Neural cell (in vitro differentiated cells): ENCODE data around the gene PEAK1. TPM values are rescaled to one million over a fixed set of nuclear protein-coding genes. Genes with fewer than 3 reads are reported as not detected.
A peak's percentile ranks its signal among the peaks of the same experiment; 100 is the strongest.

Experiments used
- H2AFZ ChIP-seq: fragments of 200-600, 300-800 bp; sonication (generic), shearing (Covaris generic); 2 replicates; pipeline ENCODE4 v1.6.0; 2014; ENCODE audit warnings: low read depth, mild to moderate bottlenecking, antibody characterized with exemption, low read length, moderate library complexity
- H3F3A ChIP-seq: fragments of 200-600 bp; shearing (Covaris generic); 2 replicates; pipeline ENCODE4 v1.6.1; 2016; ENCODE audit warnings: mild to moderate bottlenecking, moderate library complexity, mixed read lengths, antibody characterized with exemption, low read length; ENCODE audit not compliant: insufficient read depth, poor library complexity, severe bottlenecking
- H3K27ac ChIP-seq: fragments of 200-600, 300-800 bp; sonication (generic), shearing (Covaris generic); 2 replicates; pipeline ENCODE4 v1.5.1; 2014; ENCODE audit warnings: mild to moderate bottlenecking, low read length, moderate library complexity
- H3K27me3 ChIP-seq: fragments of 300-800, 200-600 bp; sonication (generic), shearing (Covaris generic); 2 replicates; pipeline ENCODE4 v1.6.0; 2014; ENCODE audit warnings: mild to moderate bottlenecking, low read depth, low read length, moderate library complexity; ENCODE audit not compliant: insufficient read depth
- H3K36me3 ChIP-seq: fragments of 300-800, 200-600 bp; sonication (generic), shearing (Covaris generic); 2 replicates; pipeline ENCODE4 v1.5.1; 2014; ENCODE audit warnings: mild to moderate bottlenecking, antibody characterized with exemption, low read length, moderate library complexity; ENCODE audit not compliant: insufficient read depth
- H3K4me2 ChIP-seq: fragments of 300-800, 200-600 bp; sonication (generic), shearing (Covaris generic); 2 replicates; pipeline ENCODE4 v1.6.0; 2014; ENCODE audit warnings: mild to moderate bottlenecking, low read length
- H3K4me3 ChIP-seq: fragments of 300-800, 200-600 bp; sonication (generic), shearing (Covaris generic); 2 replicates; pipeline ENCODE4 v1.5.1; 2014; ENCODE audit warnings: mild to moderate bottlenecking, low read length, moderate library complexity
- H3K79me2 ChIP-seq: fragments of 200-600 bp; shearing (Covaris generic); replicated peaks from 2 replicates; pipeline ENCODE4 v1.6.0; 2014; ENCODE audit warnings: mild to moderate bottlenecking, low read length, moderate library complexity; ENCODE audit not compliant: insufficient read depth
- H3K9ac ChIP-seq: fragments of 300-800, 200-600 bp; sonication (generic), shearing (Covaris generic); 2 replicates; pipeline ENCODE4 v1.6.1; 2016; ENCODE audit warnings: mild to moderate bottlenecking, low read length, mixed read lengths
- H3K9me2 ChIP-seq: fragments of 200-600 bp; shearing (Covaris generic); 2 replicates; pipeline ENCODE4 v1.6.1; 2016; ENCODE audit warnings: mild to moderate bottlenecking, low read length, mixed read lengths; ENCODE audit not compliant: insufficient read depth
- H3K9me3 ChIP-seq: fragments of 200-600, 300-800 bp; sonication (generic), shearing (Covaris generic); 2 replicates; pipeline ENCODE4 v1.6.1; 2016; ENCODE audit warnings: mild to moderate bottlenecking, mixed run types, low read length, moderate library complexity, mixed read lengths
- H4K20me1 ChIP-seq: fragments of 200-600 bp; shearing (Covaris generic); 2 replicates; pipeline ENCODE4 v1.6.1; 2016; ENCODE audit warnings: mild to moderate bottlenecking, mixed run types; ENCODE audit not compliant: insufficient read depth
- EP300 ChIP-seq: fragments of 450-650 bp; conservative IDR thresholded peaks from 2 replicates; pipeline ENCODE4 v1.6.1; 2014; ENCODE audit warnings: antibody characterized with exemption, mild to moderate bottlenecking, moderate library complexity; ENCODE audit not compliant: poor library complexity, severe bottlenecking
- EZH2 ChIP-seq: fragments of 200-600, 300-800 bp; shearing (Covaris generic), sonication (generic); IDR thresholded peaks from 2 replicates; pipeline ENCODE4 v1.6.1; 2014; ENCODE audit warnings: antibody characterized with exemption, low read length, borderline replicate concordance, mild to moderate bottlenecking; ENCODE audit not compliant: insufficient read depth, poor library complexity, severe bottlenecking
- MXI1 ChIP-seq: fragments of 450-650 bp; conservative IDR thresholded peaks from 2 replicates; pipeline ENCODE4 v1.6.1; 2014; ENCODE audit warnings: antibody characterized with exemption, mild to moderate bottlenecking; ENCODE audit not compliant: poor library complexity, severe bottlenecking
- POLR2AphosphoS5 ChIP-seq: IDR thresholded peaks from 2 replicates; pipeline ENCODE4 v1.6.1; 2012
- RAD21 ChIP-seq: fragments of 450-650 bp; conservative IDR thresholded peaks from 2 replicates; pipeline ENCODE4 v1.6.1; 2014; ENCODE audit warnings: antibody characterized with exemption, mild to moderate bottlenecking, moderate library complexity
- REST ChIP-seq: IDR thresholded peaks from 2 replicates; pipeline ENCODE4 v1.6.1; 2012; ENCODE audit warnings: borderline replicate concordance
- SMC3 ChIP-seq: fragments of 450-650 bp; conservative IDR thresholded peaks from 2 replicates; pipeline ENCODE4 v1.6.1; 2014; ENCODE audit warnings: antibody characterized with exemption, mild to moderate bottlenecking, moderate library complexity; ENCODE audit not compliant: poor library complexity
- TAF1 ChIP-seq: IDR thresholded peaks from 2 replicates; pipeline ENCODE4 v1.6.1; 2012; ENCODE audit warnings: low read depth
- polyA plus RNA-seq: library from polyadenylated mRNA; depleted of rRNA; stranded (reverse); fragments of >200 nt; gene quantifications from 2 replicates; pipeline ENCODE4 v1.2.3, GENCODE V29; 2014
- TF ChIP-seq, protein P1 (sequence below): fragments of 450-650 bp; IDR thresholded peaks from 2 replicates; pipeline ENCODE4 v1.5.1; 2014; ENCODE audit warnings: antibody characterized with exemption, mild to moderate bottlenecking, moderate library complexity; ENCODE audit not compliant: poor library complexity, severe bottlenecking

Gene PEAK1
- polyA plus RNA-seq, 1 donor from 2014 or later, result 5.8 TPM

DNA sequence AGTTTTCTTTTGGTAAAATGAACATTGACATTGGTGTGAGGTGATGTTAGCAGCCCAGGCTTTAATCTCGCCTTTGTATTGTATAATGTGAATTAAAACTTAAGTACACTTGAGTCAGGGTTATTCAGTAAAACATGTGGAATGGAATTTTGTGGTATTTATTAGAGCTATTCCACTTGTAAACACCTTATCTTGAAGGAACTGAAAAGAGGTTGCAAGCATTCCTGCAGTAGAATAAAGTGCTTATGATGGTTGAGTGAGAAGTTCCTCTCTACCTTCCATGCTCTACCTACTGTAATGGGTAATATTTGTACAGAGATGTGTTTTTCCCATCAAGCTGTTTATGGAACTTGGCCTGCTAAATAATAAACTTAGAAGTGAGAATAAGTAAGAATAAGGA lies 36.8 kb upstream of the PEAK1 start:
- Histone ChIP-seq H3K4me2 (peak overlapping the region; percentile 12), H3F3A (peaks cover 5% of the 10 kb centered on the region), H3K9ac (no peak overlapping the region), H3K9me3 (no peaks in the 10 kb centered on the region), H3K4me3 (peak overlapping the region; percentile 39), H3K36me3 (peaks cover 6% of the 10 kb centered on the region), H3K27ac (peak overlapping the region; percentile 39), H3K79me2 (no peaks in the 10 kb centered on the region), H4K20me1 (no peaks in the 10 kb centered on the region), H2AFZ (no peak overlapping the region), H3K9me2 (no peaks in the 10 kb centered on the region), H3K27me3 (no peaks in the 10 kb centered on the region)
- TF ChIP-seq, protein P1, sequence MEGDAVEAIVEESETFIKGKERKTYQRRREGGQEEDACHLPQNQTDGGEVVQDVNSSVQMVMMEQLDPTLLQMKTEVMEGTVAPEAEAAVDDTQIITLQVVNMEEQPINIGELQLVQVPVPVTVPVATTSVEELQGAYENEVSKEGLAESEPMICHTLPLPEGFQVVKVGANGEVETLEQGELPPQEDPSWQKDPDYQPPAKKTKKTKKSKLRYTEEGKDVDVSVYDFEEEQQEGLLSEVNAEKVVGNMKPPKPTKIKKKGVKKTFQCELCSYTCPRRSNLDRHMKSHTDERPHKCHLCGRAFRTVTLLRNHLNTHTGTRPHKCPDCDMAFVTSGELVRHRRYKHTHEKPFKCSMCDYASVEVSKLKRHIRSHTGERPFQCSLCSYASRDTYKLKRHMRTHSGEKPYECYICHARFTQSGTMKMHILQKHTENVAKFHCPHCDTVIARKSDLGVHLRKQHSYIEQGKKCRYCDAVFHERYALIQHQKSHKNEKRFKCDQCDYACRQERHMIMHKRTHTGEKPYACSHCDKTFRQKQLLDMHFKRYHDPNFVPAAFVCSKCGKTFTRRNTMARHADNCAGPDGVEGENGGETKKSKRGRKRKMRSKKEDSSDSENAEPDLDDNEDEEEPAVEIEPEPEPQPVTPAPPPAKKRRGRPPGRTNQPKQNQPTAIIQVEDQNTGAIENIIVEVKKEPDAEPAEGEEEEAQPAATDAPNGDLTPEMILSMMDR, result no peak
- TF ChIP-seq RAD21 (no peak), EZH2 (no peak), REST (no peak), POLR2AphosphoS5 (no peak), TAF1 (no peak), EP300 (no peak), MXI1 (no peak), SMC3 (no peak)

- Histone ChIP-seq H3K27me3 (no peaks in the 10 kb centered on the region), H2AFZ (no peak overlapping the region), H3F3A (peaks cover 5% of the 10 kb centered on the region), H3K4me2 (no peak overlapping the region), H3K9me2 (no peaks in the 10 kb centered on the region), H3K36me3 (peaks cover 6% of the 10 kb centered on the region), H3K27ac (no peak overlapping the region), H3K79me2 (no peaks in the 10 kb centered on the region), H3K9me3 (no peaks in the 10 kb centered on the region), H4K20me1 (no peaks in the 10 kb centered on the region), H3K9ac (no peak overlapping the region), H3K4me3 (no peak overlapping the region)
- no peak for TF ChIP-seq TAF1
- TF ChIP-seq MXI1, result no peak
- TF ChIP-seq EZH2, result no peak
- TF ChIP-seq SMC3, result no peak
- no peak for TF ChIP-seq REST
- TF ChIP-seq POLR2AphosphoS5, result no peak
- no peak for TF ChIP-seq EP300
- TF ChIP-seq RAD21, result no peak
- TF ChIP-seq, protein P1, result no peak
Measured at GRCh38 chr15:77455696-77456321, 35.9 kb upstream of the PEAK1 start.
